Activated CD8-positive, alpha-beta memory T cell treated with anti-CD3 and anti-CD28 coated beads, Interleukin-2, amount 10 ng/mL, durations not matched to agents 7 days and 5 days (primary cell): ENCODE measurements around the gene SSU72. TPM values are rescaled to one million over a fixed set of nuclear protein-coding genes. Genes with fewer than 3 reads are reported as not detected.
"Not testable (repeated sequence)": the region's sequence is repeated elsewhere in the genome, so short reads cannot be mapped to it uniquely, and the experiment has no call there.

Experiments
- ATAC-seq: fragments of 150-1000 bp; cut with Tn5 transposase; one replicate; pipeline ENCODE4 v1.10.0; 2021; ENCODE audit warnings: moderate library complexity
- CTCF ChIA-PET: fragments of 350-600 bp; sonication (Branson Sonifier 250); formaldehyde crosslinking; loops from one replicate; lab custom pipeline; 2021; ENCODE audit warnings: antibody characterized with exemption; lab: Charles Lee
- DNase-seq: peaks from one replicate; pipeline ENCODE4 v3.0.0-alpha.2; 2020
- H3K27ac Mint-ChIP-seq: one replicate; pipeline ENCODE4 v1.8.0; 2021; ENCODE audit warnings: mild to moderate bottlenecking, mixed read lengths
- H3K27me3 Mint-ChIP-seq: one replicate; pipeline ENCODE4 v1.8.0; 2021; ENCODE audit warnings: mixed read lengths
- H3K36me3 Mint-ChIP-seq: one replicate; pipeline ENCODE4 v1.8.0; 2021; ENCODE audit warnings: mild to moderate bottlenecking, mixed read lengths
- H3K4me1 Mint-ChIP-seq: one replicate; pipeline ENCODE4 v1.8.0; 2021; ENCODE audit warnings: mixed read lengths
- H3K4me3 Mint-ChIP-seq: one replicate; pipeline ENCODE4 v1.8.0; 2021; ENCODE audit warnings: mild to moderate bottlenecking, moderate library complexity, mixed read lengths
- H3K9me3 Mint-ChIP-seq: one replicate; pipeline ENCODE4 v1.8.0; 2022; ENCODE audit warnings: low read depth, mixed read lengths
- total RNA-seq, 2 experiments: library from RNA; stranded (reverse); gene quantifications; one replicate each; pipeline ENCODE4 v1.2.3, GENCODE V29; 2021

Gene SSU72
- total RNA-seq, 2 experiments from 2014 or later, result 114 to 132 TPM

- H3K27me3 Mint-ChIP-seq, result no peaks in the 10 kb centered on the region
- DNase-seq (no peak), ATAC-seq (no peak)
- H3K9me3 Mint-ChIP-seq, result no peaks in the 10 kb centered on the region
- no peak overlapping the region for H3K4me3 Mint-ChIP-seq
- CTCF ChIA-PET, result interaction anchor here (0.9 kb wide), 1 partner anchor 536 kb away, joined by 3 read pairs; no protein-coding TSS in a partner anchor
- no peak overlapping the region for H3K27ac Mint-ChIP-seq
- H3K36me3 Mint-ChIP-seq, result peaks cover 28% of the 10 kb centered on the region
- peaks cover 37% of the 10 kb centered on the region for H3K4me1 Mint-ChIP-seq
Observed at GRCh38 chr1:1569341-1569740, 5.3 kb downstream of the SSU72 start.

GRCh38 chr1:1567891-1568291, 6.8 kb downstream of the SSU72 start:
- Mint-ChIP-seq H3K27ac (no peak overlapping the region), H3K36me3 (peaks cover 31% of the 10 kb centered on the region), H3K9me3 (no peaks in the 10 kb centered on the region), H3K4me1 (peaks cover 32% of the 10 kb centered on the region), H3K4me3 (no peak overlapping the region), H3K27me3 (no peaks in the 10 kb centered on the region)
- ATAC-seq (no peak), DNase-seq (no peak)
- CTCF ChIA-PET, result no interaction called here

GRCh38 chr1:1567152-1567875, 7.3 kb downstream of the SSU72 start:
- Mint-ChIP-seq H3K9me3 (no peaks in the 10 kb centered on the region), H3K27ac (no peak overlapping the region), H3K36me3 (peaks cover 33% of the 10 kb centered on the region)

GRCh38 chr1:1565340-1565739, 9.3 kb downstream of the SSU72 start:
- DNase-seq (no peak), ATAC-seq (no peak)
- peaks cover 37% of the 10 kb centered on the region for H3K36me3 Mint-ChIP-seq
- no peaks in the 10 kb centered on the region for H3K9me3 Mint-ChIP-seq
- H3K4me3 Mint-ChIP-seq, result no peak overlapping the region
- no peak overlapping the region for H3K27ac Mint-ChIP-seq
- H3K4me1 Mint-ChIP-seq, result peaks cover 22% of the 10 kb centered on the region
- CTCF ChIA-PET, result interaction anchor here (1.5 kb wide), 1 partner anchor 16 kb away, joined by 3 read pairs; no protein-coding TSS in a partner anchor
- H3K27me3 Mint-ChIP-seq, result no peaks in the 10 kb centered on the region

More at GRCh38 chr1:1567152-1567875, 7.3 kb downstream of the SSU72 start:
- Mint-ChIP-seq H3K27me3 (no peaks in the 10 kb centered on the region), H3K4me1 (peaks cover 30% of the 10 kb centered on the region), H3K4me3 (no peak overlapping the region)
- DNase-seq, result no peak
- ATAC-seq, result no peak
- CTCF ChIA-PET, result no interaction called here

- H3K4me1 Mint-ChIP-seq, result peaks cover 13% of the 10 kb centered on the region
- ATAC-seq, result no peak
- H3K27me3 Mint-ChIP-seq, result no peaks in the 10 kb centered on the region
- H3K4me3 Mint-ChIP-seq, result no peak overlapping the region
- DNase-seq, result no peak
- H3K36me3 Mint-ChIP-seq, result peaks cover 30% of the 10 kb centered on the region
- H3K9me3 Mint-ChIP-seq, result no peaks in the 10 kb centered on the region
- CTCF ChIA-PET, result interaction anchor here (0.6 kb wide), 1 partner anchor 273 kb away, joined by 3 read pairs; no protein-coding TSS in a partner anchor
- H3K27ac Mint-ChIP-seq, result no peak overlapping the region
Observed at GRCh38 chr1:1564268-1564667, 10.4 kb downstream of the SSU72 start.

- CTCF ChIA-PET, result no interaction called here
- ATAC-seq, result no peak
- Mint-ChIP-seq H3K36me3 (peaks cover 29% of the 10 kb centered on the region), H3K27ac (no peak overlapping the region), H3K9me3 (no peaks in the 10 kb centered on the region), H3K27me3 (no peaks in the 10 kb centered on the region), H3K4me1 (peaks cover 11% of the 10 kb centered on the region), H3K4me3 (no peak overlapping the region)
- no peak for DNase-seq
Observed at GRCh38 chr1:1563688-1564087, 11.0 kb downstream of the SSU72 start.

- Mint-ChIP-seq H3K4me3 (no peak overlapping the region), H3K4me1 (peaks cover 8% of the 10 kb centered on the region), H3K27me3 (no peaks in the 10 kb centered on the region), H3K36me3 (peaks cover 29% of the 10 kb centered on the region), H3K9me3 (no peaks in the 10 kb centered on the region), H3K27ac (no peak overlapping the region)
- no peak for DNase-seq
- ATAC-seq, result no peak
- CTCF ChIA-PET, result no interaction called here
Observed at GRCh38 chr1:1562556-1563195, 12.0 kb downstream of the SSU72 start.

- peaks cover 1% of the 10 kb centered on the region for H3K4me1 Mint-ChIP-seq
- H3K36me3 Mint-ChIP-seq, result peaks cover 29% of the 10 kb centered on the region
- H3K27me3 Mint-ChIP-seq, result no peaks in the 10 kb centered on the region
- no peaks in the 10 kb centered on the region for H3K9me3 Mint-ChIP-seq
- H3K4me3 Mint-ChIP-seq, result no peak overlapping the region
- no peak for ATAC-seq
- no peak overlapping the region for H3K27ac Mint-ChIP-seq
- CTCF ChIA-PET, result no interaction called here
- DNase-seq, result no peak
Observed at GRCh38 chr1:1561801-1562470, 12.7 kb downstream of the SSU72 start.

GRCh38 chr1:1560178-1560577, 14.5 kb downstream of the SSU72 start:
- Mint-ChIP-seq H3K4me3 (no peak overlapping the region), H3K27ac (no peak overlapping the region)
- CTCF ChIA-PET, result no interaction called here

GRCh38 chr1:1559066-1559465, 15.6 kb downstream of the SSU72 start:
- Mint-ChIP-seq H3K4me3 (no peak overlapping the region), H3K36me3 (peaks cover 15% of the 10 kb centered on the region), H3K9me3 (no peaks in the 10 kb centered on the region), H3K27ac (no peak overlapping the region), H3K27me3 (no peaks in the 10 kb centered on the region), H3K4me1 (peaks cover 3% of the 10 kb centered on the region)
- DNase-seq, result no peak
- no peak for ATAC-seq
- CTCF ChIA-PET, result no interaction called here

More at GRCh38 chr1:1560178-1560577, 14.5 kb downstream of the SSU72 start:
- peaks cover 24% of the 10 kb centered on the region for H3K36me3 Mint-ChIP-seq
- no peak for DNase-seq
- no peak for ATAC-seq
- no peaks in the 10 kb centered on the region for H3K27me3 Mint-ChIP-seq
- H3K9me3 Mint-ChIP-seq, result no peaks in the 10 kb centered on the region
- no peaks in the 10 kb centered on the region for H3K4me1 Mint-ChIP-seq

- DNase-seq (no peak), ATAC-seq (no peak)
- Mint-ChIP-seq H3K27me3 (no peaks in the 10 kb centered on the region), H3K4me3 (no peak overlapping the region), H3K27ac (no peak overlapping the region), H3K4me1 (peaks cover 7% of the 10 kb centered on the region), H3K36me3 (peaks cover 10% of the 10 kb centered on the region), H3K9me3 (no peaks in the 10 kb centered on the region)
- CTCF ChIA-PET, result no interaction called here
Observed at GRCh38 chr1:1558591-1558990, 16.1 kb downstream of the SSU72 start.

- H3K27me3 Mint-ChIP-seq, result not testable (repeated sequence)
Observed at GRCh38 chr1:1557688-1558087, 17.0 kb downstream of the SSU72 start.

GRCh38 chr1:1556961-1557360, 17.7 kb downstream of the SSU72 start:
- H3K9me3 Mint-ChIP-seq, H3K27me3 Mint-ChIP-seq, ATAC-seq, H3K4me1 Mint-ChIP-seq, H3K36me3 Mint-ChIP-seq, DNase-seq, H3K4me3 Mint-ChIP-seq, H3K27ac Mint-ChIP-seq, CTCF ChIA-PET: not testable (repeated sequence)

More at GRCh38 chr1:1557688-1558087, 17.0 kb downstream of the SSU72 start:
- DNase-seq, H3K9me3 Mint-ChIP-seq, H3K4me1 Mint-ChIP-seq, CTCF ChIA-PET, ATAC-seq, H3K36me3 Mint-ChIP-seq, H3K4me3 Mint-ChIP-seq, H3K27ac Mint-ChIP-seq: not testable (repeated sequence)
